Measurements from ENCODE around the gene ACVR2B. TPM values are rescaled to one million over a fixed set of nuclear protein-coding genes. Genes with fewer than 3 reads are reported as not detected.

The ACVR2B gene
- total RNA-seq, 1 experiment from 2014 or later = 2.8 TPM

GRCh38 chr3:38478901-38479300, 25.2 kb downstream of the ACVR2B start:
- BruUV-seq (replicated peaks) = no TSS peak
- in situ Hi-C loops (cut with HindIII; ENCODE audit: low pct_unique_long_range_greater_than_20kb, low sequenced_read_pairs) = no loop called here
- TF ChIP-seq POLR2AphosphoS5 (IDR thresholded peaks at IDR 0.05; ENCODE audit: low read depth, low read length) (no peak), TCF7L2 (IDR thresholded peaks at IDR 0.05; ENCODE audit: low read depth, low read length) (no peak), REST (IDR thresholded peaks at IDR 0.05; ENCODE audit: insufficient read depth in 1 of 2, low read depth in 2 of 2, low read length in 1 of 2) (no peak), CTCF (IDR thresholded peaks at IDR 0.05) (no peak), SIN3A (IDR thresholded peaks at IDR 0.05; ENCODE audit: borderline replicate concordance, insufficient read depth, low read depth, low read length) (no peak)
- DNase-seq (ENCODE audit: low read depth, low spot score) (no peak), ATAC-seq (no peak)
- Histone ChIP-seq H3K4me1 (ENCODE audit: control insufficient read depth, insufficient read depth, low read length) (no peaks in the 10 kb centered on the region), H3K9me3 (ENCODE audit: control insufficient read depth, insufficient read depth, low read depth, low read length) (no peaks in the 10 kb centered on the region), H3K36me3 (ENCODE audit: control insufficient read depth, insufficient read depth, low read length) (no peaks in the 10 kb centered on the region), H3K27me3 (ENCODE audit: control insufficient read depth, insufficient read depth, low read length) (no peaks in the 10 kb centered on the region), H3K27ac (ENCODE audit: low read length) (no peak overlapping the region), H3K4me3 (ENCODE audit: low read depth in 2 of 2, low read length in 2 of 2) (no peak overlapping the region)
- CTCF ChIA-PET = interaction anchor here (0.6 kb wide), 1 partner anchor 125 kb away, joined by 5 read pairs; no protein-coding TSS in a partner anchor
- POLR2A ChIA-PET = no interaction called here
- intact Hi-C loops (cut with micrococcal nuclease; ENCODE audit: unreplicated experiment) = no loop called here

- intact Hi-C loops (cut with micrococcal nuclease; ENCODE audit: unreplicated experiment) (loop anchor here (2.0 kb wide), 1 partner anchor 133 kb away; the partner anchor contains the start of gene XYLB), in situ Hi-C loops (cut with HindIII; ENCODE audit: low pct_unique_long_range_greater_than_20kb, low sequenced_read_pairs) (no loop called here)
- H3K9me3 ChIP-seq (ENCODE audit: control insufficient read depth, insufficient read depth, low read depth, low read length) = no peaks in the 10 kb centered on the region
- H3K4me3 ChIP-seq (ENCODE audit: low read depth in 2 of 2, low read length in 2 of 2) = no peak overlapping the region
- no peaks in the 10 kb centered on the region for H3K4me1 ChIP-seq (ENCODE audit: control insufficient read depth, insufficient read depth, low read length)
- POLR2A ChIA-PET = no interaction called here
- peak; percentile 86 for TF ChIP-seq CTCF (IDR thresholded peaks at IDR 0.05)
- no peak for TF ChIP-seq SIN3A (IDR thresholded peaks at IDR 0.05; ENCODE audit: borderline replicate concordance, insufficient read depth, low read depth, low read length)
- no peaks in the 10 kb centered on the region for H3K36me3 ChIP-seq (ENCODE audit: control insufficient read depth, insufficient read depth, low read length)
- DNase-seq (ENCODE audit: low read depth, low spot score) = peak; percentile 32
- no TSS peak for BruUV-seq (replicated peaks)
- ATAC-seq = peak; percentile 91
- CTCF ChIA-PET = interaction anchor here (0.6 to 1.5 kb wide), 2 partner anchors 83 to 133 kb away, joined by 3 to 8 read pairs; partner anchors contain the start of gene XYLB
- H3K27me3 ChIP-seq (ENCODE audit: control insufficient read depth, insufficient read depth, low read length) = no peaks in the 10 kb centered on the region
- H3K27ac ChIP-seq (ENCODE audit: low read length) = no peak overlapping the region
Measured at GRCh38 chr3:38479431-38480092, 25.9 kb downstream of the ACVR2B start.
